Progenitor cell of endocrine pancreas (in vitro differentiated cells): ENCODE results near the gene RSF1. TPM values are rescaled to one million over a fixed set of nuclear protein-coding genes. Genes with fewer than 3 reads are reported as not detected.

Experiments
- DNase-seq: peaks from one replicate; pipeline ENCODE4 v3.0.0; 2021; ENCODE audit warnings: low spot score; ENCODE audit not compliant: unreplicated experiment
- H3K27ac Mint-ChIP-seq: 2 replicates; pipeline ENCODE4 v1.8.0; 2021; ENCODE audit warnings: mild to moderate bottlenecking, moderate library complexity, mixed read lengths
- H3K27me3 Mint-ChIP-seq: 2 replicates; pipeline ENCODE4 v1.8.0; 2021; ENCODE audit warnings: mixed read lengths
- H3K36me3 Mint-ChIP-seq: 2 replicates; pipeline ENCODE4 v1.8.0; 2022; ENCODE audit warnings: mixed read lengths; ENCODE audit not compliant: insufficient read depth
- H3K4me1 Mint-ChIP-seq: 2 replicates; pipeline ENCODE4 v1.8.0; 2021; ENCODE audit warnings: low read depth, mixed read lengths
- H3K4me3 Mint-ChIP-seq: 2 replicates; pipeline ENCODE4 v1.8.0; 2021; ENCODE audit warnings: low read depth, mild to moderate bottlenecking, moderate library complexity, mixed read lengths
- H3K9me3 Mint-ChIP-seq: 2 replicates; pipeline ENCODE4 v1.8.0; 2021; ENCODE audit warnings: low read depth, mixed read lengths
- CTCF ChIP-seq: fragments of 200-600 bp; sonication (generic); IDR thresholded peaks from one replicate; pipeline ENCODE4 v1.5.0; 2021; ENCODE audit warnings: antibody characterized with exemption, mild to moderate bottlenecking; ENCODE audit not compliant: unreplicated experiment
- total RNA-seq: library from RNA; stranded (reverse); gene quantifications from 2 replicates; pipeline ENCODE4 v1.2.1, GENCODE V29; 2021

RSF1 gene
- total RNA-seq, 1 donor from 2014 or later: 88.0 TPM

- TF ChIP-seq CTCF: no peak
- Mint-ChIP-seq H3K9me3 (no peaks in the 10 kb centered on the region), H3K4me3 (no peak overlapping the region), H3K4me1 (no peaks in the 10 kb centered on the region), H3K27me3 (no peaks in the 10 kb centered on the region), H3K27ac (no peak overlapping the region), H3K36me3 (peaks cover 36% of the 10 kb centered on the region)
- DNase-seq: no peak
These were observed 125.1 kb downstream of the RSF1 start for GRCh38 chr11:77695417-77695816.

- no peak for TF ChIP-seq CTCF
- no peaks in the 10 kb centered on the region for H3K9me3 Mint-ChIP-seq
- H3K27ac Mint-ChIP-seq: no peak overlapping the region
These were observed 129.9 kb downstream of the RSF1 start for GRCh38 chr11:77690649-77691048.

GRCh38 chr11:77687088-77687487 lies 133.4 kb downstream of the RSF1 start:
- Mint-ChIP-seq H3K27ac (no peak overlapping the region), H3K36me3 (peaks cover 26% of the 10 kb centered on the region), H3K9me3 (no peaks in the 10 kb centered on the region), H3K4me1 (no peaks in the 10 kb centered on the region), H3K4me3 (no peak overlapping the region), H3K27me3 (no peaks in the 10 kb centered on the region)
- TF ChIP-seq CTCF: no peak
- no peak for DNase-seq

More at GRCh38 chr11:77690649-77691048, 129.9 kb downstream of the RSF1 start:
- H3K4me1 Mint-ChIP-seq: no peaks in the 10 kb centered on the region
- no peaks in the 10 kb centered on the region for H3K27me3 Mint-ChIP-seq
- H3K4me3 Mint-ChIP-seq: no peak overlapping the region
- H3K36me3 Mint-ChIP-seq: peaks cover 32% of the 10 kb centered on the region
- no peak for DNase-seq

- Mint-ChIP-seq H3K27me3 (no peaks in the 10 kb centered on the region), H3K36me3 (peaks cover 44% of the 10 kb centered on the region), H3K4me3 (no peak overlapping the region), H3K9me3 (no peaks in the 10 kb centered on the region), H3K27ac (no peak overlapping the region), H3K4me1 (no peaks in the 10 kb centered on the region)
- TF ChIP-seq CTCF: no peak
- DNase-seq: no peak
These were observed 143.4 kb downstream of the RSF1 start for GRCh38 chr11:77677138-77677537.

- no peaks in the 10 kb centered on the region for H3K27me3 Mint-ChIP-seq
These were observed 148.3 kb downstream of the RSF1 start for GRCh38 chr11:77672264-77672663.

More at GRCh38 chr11:77672264-77672663, 148.3 kb downstream of the RSF1 start:
- H3K4me1 Mint-ChIP-seq: peaks cover 3% of the 10 kb centered on the region
- H3K27ac Mint-ChIP-seq: no peak overlapping the region
- DNase-seq: no peak
- no peak for TF ChIP-seq CTCF
- no peak overlapping the region for H3K4me3 Mint-ChIP-seq
- peaks cover 55% of the 10 kb centered on the region for H3K36me3 Mint-ChIP-seq
- no peaks in the 10 kb centered on the region for H3K9me3 Mint-ChIP-seq
